Psoas muscle (tissue), 8 donors: Measurements from ENCODE around the gene ERC2. TPM values are rescaled to one million over a fixed set of nuclear protein-coding genes. Genes with fewer than 3 reads are reported as not detected.
A peak's percentile ranks its signal among the peaks of the same experiment; 100 is the strongest.

ENCODE experiments used
- ATAC-seq, 4 donors: fragments of 200-7000 bp; cut with Tn5 transposase; one replicate each; pipeline ENCODE4 v1.9.1; 2020; ENCODE audit warnings: moderate library complexity in 3 of 4, mild to moderate bottlenecking in 2 of 4
- DNase-seq, 2 donors: peaks; one replicate each; pipeline ENCODE4 v3.0.0-alpha.2; 2020
- H3K27ac ChIP-seq: fragments of 200-600 bp; one replicate; pipeline ENCODE4 v1.8.0; 2022
- H3K27me3 ChIP-seq, 3 donors: fragments of 200-600 bp in 1 of 3; one replicate each; pipeline versions ENCODE4 v1.6.1 to v1.8.0; 2013 to 2022; ENCODE audit warnings: low read length in 2 of 3, mild to moderate bottlenecking in 2 of 3, moderate library complexity in 1 of 3; ENCODE audit not compliant: insufficient read depth in 3 of 3
- H3K36me3 ChIP-seq, 2 donors: fragments of 200-600 bp in 1 of 2; one replicate each; pipeline versions ENCODE4 v1.6.1 to v1.8.0; 2013 to 2022; ENCODE audit warnings: low read depth in 1 of 2, mild to moderate bottlenecking in 1 of 2, moderate library complexity in 1 of 2; ENCODE audit not compliant: insufficient read depth in 1 of 2
- H3K4me1 ChIP-seq: fragments of 200-600 bp; one replicate; pipeline ENCODE4 v1.8.0; 2022
- H3K4me3 ChIP-seq: fragments of 200-600 bp; one replicate; pipeline ENCODE4 v1.8.0; 2022; ENCODE audit warnings: mild to moderate bottlenecking
- H3K9me3 ChIP-seq: fragments of 200-600 bp; one replicate; pipeline ENCODE4 v1.8.0; 2022
- CTCF ChIP-seq: fragments of 200-600 bp; IDR thresholded peaks from one replicate; pipeline ENCODE4 v1.8.0; 2022; ENCODE audit warnings: antibody characterized with exemption
- WGBS, 3 donors: extraction: QIAGEN DNeasy Blood & Tissue Kit; methylation state at CpG; one replicate each; pipeline versions ENCODE4 v1.1.6 to v1.1.7; 2013; 5-methylcytosine and 5-hydroxymethylcytosine counted together
- intact Hi-C, 2 donors: fragments of 100-400 bp; cut with DNase I; formaldehyde crosslinking; loops; one replicate each; pipeline versions ENCODE4 v1.11.0 to v1.14.2; 2022
- polyA plus RNA-seq, 3 donors: library from polyadenylated mRNA; stranded (reverse); fragments of 200-250 nt; gene quantifications; one replicate each; pipeline ENCODE4 v1.2.3, GENCODE V29; 2013
- total RNA-seq, 4 donors: library from RNA; stranded (reverse); fragmentation: NEBNext Ultra II Directional in 2 of 4; extraction: Animal tissue kit (Norgen Biotek cat#: 25700) in 2 of 4; gene quantifications; one replicate each; pipeline versions ENCODE4 v1.2.1 to v1.2.4, GENCODE V29; 2021 to 2023
- donor health status: healthy with polysubstance abuse.
- donor health status: DM: no; HTN: no; CAD: no; lungs with moderate emphysema.
- donor health status: Bipolar disorder and iron deficiency.
- donor health status: healthy.
- donor health status: DM: yes; HTN: yes; CAD: no.
- donor health status: DM: no; HTN: no; CAD: no.
- donor health status: DM: no; HTN: no; CAD: no.
- donor health status: DM: yes; HTN: yes; CAD: no.

Gene ERC2
- total and polyA plus RNA-seq, 7 donors: 0.04 to 0.15 TPM; not detected in 5

- DNase-seq (no peak), ATAC-seq (peak in 2 of 4 donors; percentile 27 to 59)
- no peaks in the 10 kb centered on the region for H3K27me3 ChIP-seq
- no peaks in the 10 kb centered on the region for H3K9me3 ChIP-seq
- TF ChIP-seq CTCF: no peak
- 53 to 56% (median 54%) methylated on average over 2 of the region's 2 CpGs for WGBS, 3 donors
- H3K36me3 ChIP-seq: no peaks in the 10 kb centered on the region
- intact Hi-C loops: no loop called here
- no peak overlapping the region for H3K27ac ChIP-seq
- no peaks in the 10 kb centered on the region for H3K4me1 ChIP-seq
- H3K4me3 ChIP-seq: no peak overlapping the region
Observed at GRCh38 chr3:56323986-56324420, 144.3 kb downstream of the ERC2 start.

- H3K4me1 ChIP-seq: no peaks in the 10 kb centered on the region
- intact Hi-C loops: no loop called here
- no peaks in the 10 kb centered on the region for H3K9me3 ChIP-seq
- ATAC-seq: no peak
- no peaks in the 10 kb centered on the region for H3K27me3 ChIP-seq
- H3K27ac ChIP-seq: no peak overlapping the region
- TF ChIP-seq CTCF: no peak
- DNase-seq: no peak
- 59 to 79% (median 71%) methylated on average over 2 of the region's 2 CpGs for WGBS, 3 donors
- no peaks in the 10 kb centered on the region for H3K36me3 ChIP-seq
- no peak overlapping the region for H3K4me3 ChIP-seq
Observed at GRCh38 chr3:56322862-56323261, 145.4 kb downstream of the ERC2 start.

GRCh38 chr3:56321892-56322291, 146.4 kb downstream of the ERC2 start:
- H3K4me3 ChIP-seq: no peak overlapping the region
- no peak for ATAC-seq
- H3K27ac ChIP-seq: no peak overlapping the region
- TF ChIP-seq CTCF: no peak
- no peaks in the 10 kb centered on the region for H3K4me1 ChIP-seq
- no peak for DNase-seq
- H3K36me3 ChIP-seq: no peaks in the 10 kb centered on the region
- H3K9me3 ChIP-seq: no peaks in the 10 kb centered on the region
- no peaks in the 10 kb centered on the region for H3K27me3 ChIP-seq
- intact Hi-C loops: no loop called here
- 90 to 94% (median 94%) methylated on average over 2 of the region's 2 CpGs for WGBS, 3 donors

GRCh38 chr3:56321383-56321782, 146.9 kb downstream of the ERC2 start:
- Histone ChIP-seq H3K27ac (no peak overlapping the region), H3K36me3 (no peaks in the 10 kb centered on the region), H3K27me3 (no peaks in the 10 kb centered on the region), H3K4me3 (no peak overlapping the region), H3K9me3 (no peaks in the 10 kb centered on the region), H3K4me1 (no peaks in the 10 kb centered on the region)
- ATAC-seq: no peak
- WGBS, 3 donors: 44 to 68% (median 64%) methylated on average over 1 of the region's 1 CpG
- intact Hi-C loops: no loop called here
- DNase-seq: no peak
- TF ChIP-seq CTCF: no peak

- Histone ChIP-seq H3K27me3 (no peaks in the 10 kb centered on the region), H3K4me1 (no peaks in the 10 kb centered on the region), H3K9me3 (no peaks in the 10 kb centered on the region), H3K36me3 (no peaks in the 10 kb centered on the region), H3K27ac (no peak overlapping the region), H3K4me3 (no peak overlapping the region)
- WGBS, 3 donors: 61 to 74% (median 67%) methylated on average over 5 of the region's 5 CpGs
- no peak for DNase-seq
- TF ChIP-seq CTCF: no peak
- intact Hi-C loops: no loop called here
- ATAC-seq: no peak
Observed at GRCh38 chr3:56320883-56321282, 147.4 kb downstream of the ERC2 start.
